Measurements from ENCODE around the gene MPIG6B. TPM values are rescaled to one million over a fixed set of nuclear protein-coding genes. Genes with fewer than 3 reads are reported as not detected.
"Not testable (repeated sequence)": the region's sequence is repeated elsewhere in the genome, so short reads cannot be mapped to it uniquely, and the experiment has no call there.

The MPIG6B gene
- total and polyA plus RNA-seq, 2 donors (not counting 1 experiment from before 2014, with no cell fraction given) = not detected

GRCh38 chr6:31706599-31706998 is 16.6 kb upstream of the MPIG6B start, which contains the start of gene LY6G6F:
TSS of gene LY6G6F (plus strand) at chr6:31706866. CDS start at chr6:31706907, 41 bp downstream.
- H2AFZ ChIP-seq (ENCODE audit: low read length) = no peak within 1 kb of the TSS
- H3K9ac ChIP-seq (ENCODE audit: insufficient read depth, low read length) = no peak within 1 kb of the TSS
- no peak within 1 kb of the TSS for H3K4me3 ChIP-seq (replicated peaks in 1 of 4; ENCODE audit: control extremely low read depth in 1 of 4, insufficient read depth in 1 of 4, low read depth in 3 of 4, low read length in 4 of 4)

GRCh38 chr6:31707701-31708100 is 15.5 kb upstream of the MPIG6B start:
- H3K9me3 ChIP-seq (ENCODE audit: control insufficient read depth, insufficient read depth, low read depth, low read length) = no peaks in the 10 kb centered on the region
- no peak for DNase-seq (ENCODE audit: low read depth in 2 of 2)
- peaks cover 13% of the 10 kb centered on the region for H3K27me3 ChIP-seq (ENCODE audit: control insufficient read depth, insufficient read depth, low read length)
- no peaks in the 10 kb centered on the region for H3K4me1 ChIP-seq (ENCODE audit: control insufficient read depth, extremely low read depth, insufficient read depth, low read length)
- H3K36me3 ChIP-seq (ENCODE audit: control insufficient read depth, insufficient read depth, low read length) = no peaks in the 10 kb centered on the region
- H4K20me1 ChIP-seq (ENCODE audit: control insufficient read depth, extremely low read depth, insufficient read depth, low read length) = no peaks in the 10 kb centered on the region
- H3K4me3 ChIP-seq (replicated peaks in 1 of 4; ENCODE audit: control extremely low read depth in 1 of 4, insufficient read depth in 1 of 4, low read depth in 3 of 4, low read length in 4 of 4) = no peak overlapping the region
- H3K4me2 ChIP-seq (ENCODE audit: extremely low read depth, insufficient read depth, low read length) = no peak overlapping the region
- no peak overlapping the region for H2AFZ ChIP-seq (ENCODE audit: low read length)
- H3K27ac ChIP-seq (ENCODE audit: insufficient read depth, low read length) = no peak overlapping the region
- H3K9ac ChIP-seq (ENCODE audit: insufficient read depth, low read length) = no peak overlapping the region
- H3K79me2 ChIP-seq (ENCODE audit: control insufficient read depth, insufficient read depth, low read length) = peaks cover 2% of the 10 kb centered on the region
- TF ChIP-seq CTCF (conservative IDR thresholded peaks at IDR 0.05 in 1 of 2, IDR thresholded peaks at IDR 0.05 in 1 of 2; ENCODE audit: low read depth in 1 of 2, low read length in 2 of 2) = no peak
- no peak for TF ChIP-seq EZH2 (IDR thresholded peaks at IDR 0.05; ENCODE audit: low read length, missing control alignments)

More at GRCh38 chr6:31706599-31706998, 16.6 kb upstream of the MPIG6B start, which contains the start of gene LY6G6F:
- H3K27ac ChIP-seq (ENCODE audit: insufficient read depth, low read length) = no peak within 1 kb of the TSS
- no peaks in the 10 kb centered on the region for H3K9me3 ChIP-seq (ENCODE audit: control insufficient read depth, insufficient read depth, low read depth, low read length)
- no peak for TF ChIP-seq CTCF (conservative IDR thresholded peaks at IDR 0.05 in 1 of 2, IDR thresholded peaks at IDR 0.05 in 1 of 2; ENCODE audit: low read depth in 1 of 2, low read length in 2 of 2)
- TF ChIP-seq EZH2 (IDR thresholded peaks at IDR 0.05; ENCODE audit: low read length, missing control alignments) = no peak
- peaks cover 8% of the 10 kb centered on the region for H3K27me3 ChIP-seq (ENCODE audit: control insufficient read depth, insufficient read depth, low read length)
- H3K36me3 ChIP-seq (ENCODE audit: control insufficient read depth, insufficient read depth, low read length) = no peaks in the 10 kb centered on the region
- H3K79me2 ChIP-seq (ENCODE audit: control insufficient read depth, insufficient read depth, low read length) = peaks cover 11% of the 10 kb centered on the region
- H3K4me2 ChIP-seq (ENCODE audit: extremely low read depth, insufficient read depth, low read length) = no peak within 1 kb of the TSS
- H4K20me1 ChIP-seq (ENCODE audit: control insufficient read depth, extremely low read depth, insufficient read depth, low read length) = no peaks in the 10 kb centered on the region
- peaks cover 5% of the 10 kb centered on the region for H3K4me1 ChIP-seq (ENCODE audit: control insufficient read depth, extremely low read depth, insufficient read depth, low read length)
- no peak for DNase-seq (ENCODE audit: low read depth in 2 of 2)

GRCh38 chr6:31708224-31708623 is 14.9 kb upstream of the MPIG6B start:
- H3K79me2 ChIP-seq (ENCODE audit: control insufficient read depth, insufficient read depth, low read length) = no peaks in the 10 kb centered on the region
- peaks cover 14% of the 10 kb centered on the region for H3K27me3 ChIP-seq (ENCODE audit: control insufficient read depth, insufficient read depth, low read length)
- H3K9ac ChIP-seq (ENCODE audit: insufficient read depth, low read length) = no peak overlapping the region
- no peaks in the 10 kb centered on the region for H4K20me1 ChIP-seq (ENCODE audit: control insufficient read depth, extremely low read depth, insufficient read depth, low read length)
- DNase-seq (ENCODE audit: low read depth in 2 of 2) = no peak
- H3K4me3 ChIP-seq (replicated peaks in 1 of 4; ENCODE audit: control extremely low read depth in 1 of 4, insufficient read depth in 1 of 4, low read depth in 3 of 4, low read length in 4 of 4) = no peak overlapping the region
- H3K36me3 ChIP-seq (ENCODE audit: control insufficient read depth, insufficient read depth, low read length) = no peaks in the 10 kb centered on the region
- H3K27ac ChIP-seq (ENCODE audit: insufficient read depth, low read length) = no peak overlapping the region
- no peak overlapping the region for H3K4me2 ChIP-seq (ENCODE audit: extremely low read depth, insufficient read depth, low read length)
- H3K9me3 ChIP-seq (ENCODE audit: control insufficient read depth, insufficient read depth, low read depth, low read length) = no peaks in the 10 kb centered on the region
- no peak overlapping the region for H2AFZ ChIP-seq (ENCODE audit: low read length)
- H3K4me1 ChIP-seq (ENCODE audit: control insufficient read depth, extremely low read depth, insufficient read depth, low read length) = no peaks in the 10 kb centered on the region
- TF ChIP-seq EZH2 (IDR thresholded peaks at IDR 0.05; ENCODE audit: low read length, missing control alignments) = no peak
- no peak for TF ChIP-seq CTCF (conservative IDR thresholded peaks at IDR 0.05 in 1 of 2, IDR thresholded peaks at IDR 0.05 in 1 of 2; ENCODE audit: low read depth in 1 of 2, low read length in 2 of 2)

- H3K4me1 ChIP-seq (ENCODE audit: control insufficient read depth, extremely low read depth, insufficient read depth, low read length); H2AFZ ChIP-seq (ENCODE audit: low read length); H3K4me2 ChIP-seq (ENCODE audit: extremely low read depth, insufficient read depth, low read length); H3K36me3 ChIP-seq (ENCODE audit: control insufficient read depth, insufficient read depth, low read length); DNase-seq (ENCODE audit: low read depth in 2 of 2); H3K9me3 ChIP-seq (ENCODE audit: control insufficient read depth, insufficient read depth, low read depth, low read length); H3K27ac ChIP-seq (ENCODE audit: insufficient read depth, low read length); H3K9ac ChIP-seq (ENCODE audit: insufficient read depth, low read length); H4K20me1 ChIP-seq (ENCODE audit: control insufficient read depth, extremely low read depth, insufficient read depth, low read length); H3K4me3 ChIP-seq (replicated peaks in 1 of 4; ENCODE audit: control extremely low read depth in 1 of 4, insufficient read depth in 1 of 4, low read depth in 3 of 4, low read length in 4 of 4); H3K79me2 ChIP-seq (ENCODE audit: control insufficient read depth, insufficient read depth, low read length): not testable (repeated sequence)
- peaks cover 18% of the 10 kb centered on the region for H3K27me3 ChIP-seq (ENCODE audit: control insufficient read depth, insufficient read depth, low read length)
These were observed 14.0 kb upstream of the MPIG6B start for GRCh38 chr6:31709157-31709556.
